ENCODE results near the gene NIPAL3.
"Not testable (repeated sequence)": the region's sequence is repeated elsewhere in the genome, so short reads cannot be mapped to it uniquely, and the experiment has no call there.

Gene NIPAL3

GRCh38 chr1:24421502-24421901 is 5.9 kb downstream of the NIPAL3 start:
- DNase-seq (ENCODE audit: low read depth, low spot score), result no peak

GRCh38 chr1:24424207-24424606 is 8.6 kb downstream of the NIPAL3 start:
- no peak for DNase-seq (ENCODE audit: low read depth, low spot score)

- DNase-seq (ENCODE audit: low read depth, low spot score), result no peak
Observed at GRCh38 chr1:24424990-24425389, 9.4 kb downstream of the NIPAL3 start.

GRCh38 chr1:24425441-24425840 is 9.8 kb downstream of the NIPAL3 start:
- DNase-seq (ENCODE audit: low read depth, low spot score), result no peak

- no peak for DNase-seq (ENCODE audit: low read depth, low spot score)
Observed at GRCh38 chr1:24425922-24426321, 10.3 kb downstream of the NIPAL3 start.

GRCh38 chr1:24426744-24427544 is 11.3 kb downstream of the NIPAL3 start:
- DNase-seq (ENCODE audit: low read depth, low spot score), result no peak

- DNase-seq (ENCODE audit: low read depth, low spot score), result no peak
Observed at GRCh38 chr1:24427545-24427862, 11.9 kb downstream of the NIPAL3 start.

GRCh38 chr1:24435782-24436365 is 20.3 kb downstream of the NIPAL3 start:
- no peak for DNase-seq (ENCODE audit: low read depth, low spot score)

GRCh38 chr1:24437631-24438396 is 22.2 kb downstream of the NIPAL3 start:
- DNase-seq (ENCODE audit: low read depth, low spot score), result no peak

- no peak for DNase-seq (ENCODE audit: low read depth, low spot score)
Observed at GRCh38 chr1:24438423-24438901, 22.9 kb downstream of the NIPAL3 start.

- DNase-seq (ENCODE audit: low read depth, low spot score), result no peak
Observed at GRCh38 chr1:24440436-24440835, 24.8 kb downstream of the NIPAL3 start.

- no peak for DNase-seq (ENCODE audit: low read depth, low spot score)
Observed at GRCh38 chr1:24441480-24441879, 25.9 kb downstream of the NIPAL3 start.

- no peak for DNase-seq (ENCODE audit: low read depth, low spot score)
Observed at GRCh38 chr1:24441996-24442668, 26.5 kb downstream of the NIPAL3 start.

- no peak for DNase-seq (ENCODE audit: low read depth, low spot score)
Observed at GRCh38 chr1:24442764-24443163, 27.2 kb downstream of the NIPAL3 start.

- no peak for DNase-seq (ENCODE audit: low read depth, low spot score)
Observed at GRCh38 chr1:24443241-24443656, 27.6 kb downstream of the NIPAL3 start.

GRCh38 chr1:24446446-24446845 is 30.8 kb downstream of the NIPAL3 start:
- DNase-seq (ENCODE audit: low read depth, low spot score), result not testable (repeated sequence)

GRCh38 chr1:24450316-24450715 is 34.7 kb downstream of the NIPAL3 start:
- no peak for DNase-seq (ENCODE audit: low read depth, low spot score)

GRCh38 chr1:24450857-24451397 is 35.3 kb downstream of the NIPAL3 start:
- no peak for DNase-seq (ENCODE audit: low read depth, low spot score)

GRCh38 chr1:24451746-24452145 is 36.1 kb downstream of the NIPAL3 start:
- DNase-seq (ENCODE audit: low read depth, low spot score), result no peak

- DNase-seq (ENCODE audit: low read depth, low spot score), result no peak
Observed at GRCh38 chr1:24452922-24453485, 37.4 kb downstream of the NIPAL3 start.

- DNase-seq (ENCODE audit: low read depth, low spot score), result no peak
Observed at GRCh38 chr1:24454673-24455072, 39.1 kb downstream of the NIPAL3 start.
